ENCODE measurements around the gene RANBP6. TPM values are rescaled to one million over a fixed set of nuclear protein-coding genes. Genes with fewer than 3 reads are reported as not detected.

Gene RANBP6
- total RNA-seq, 6 experiments from 2014 or later, result 6.2 to 11.7 (median 8.4) TPM

DNA sequence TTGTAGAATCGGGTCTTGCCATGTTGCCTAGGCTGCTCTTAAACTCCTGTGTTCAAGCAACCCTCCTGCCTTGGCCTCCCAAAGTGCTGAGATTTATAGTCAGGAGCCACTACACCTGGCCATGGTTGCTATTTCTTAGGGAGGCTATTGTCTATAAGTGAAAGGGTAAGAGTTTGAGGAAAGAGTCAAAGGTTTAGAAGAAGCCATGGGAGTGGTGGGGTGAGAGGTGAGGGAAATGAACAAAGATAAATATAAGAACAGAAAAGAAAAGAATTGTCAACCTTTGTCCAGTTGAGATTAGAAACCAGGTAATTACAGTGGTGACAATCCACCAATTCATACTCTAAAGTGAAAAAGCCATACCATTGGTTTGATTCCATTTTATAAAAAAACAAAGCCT, 32.6 kb upstream of the RANBP6 start:
- no peaks in the 10 kb centered on the region for H3K36me3 ChIP-seq
- no peaks in the 10 kb centered on the region for H3K4me1 ChIP-seq
- intact Hi-C loops (cut with DNase I), result loop anchor here (10.0 kb wide), 2 partner anchors 153 to 163 kb away; partner anchors contain the start of gene MLANA (in 1 of the 2)
- no peak overlapping the region for H3K4me3 ChIP-seq
- ATAC-seq, result no peak
- no peak overlapping the region for H3K27ac ChIP-seq
- no peaks in the 10 kb centered on the region for H3K9me3 ChIP-seq
- 67% methylated on average over 1 of the region's 1 CpG for WGBS (ENCODE audit: insufficient coverage, low coverage, low lambda C conversion rate, missing lambda C conversion rate)
- TF ChIP-seq, protein P1, sequence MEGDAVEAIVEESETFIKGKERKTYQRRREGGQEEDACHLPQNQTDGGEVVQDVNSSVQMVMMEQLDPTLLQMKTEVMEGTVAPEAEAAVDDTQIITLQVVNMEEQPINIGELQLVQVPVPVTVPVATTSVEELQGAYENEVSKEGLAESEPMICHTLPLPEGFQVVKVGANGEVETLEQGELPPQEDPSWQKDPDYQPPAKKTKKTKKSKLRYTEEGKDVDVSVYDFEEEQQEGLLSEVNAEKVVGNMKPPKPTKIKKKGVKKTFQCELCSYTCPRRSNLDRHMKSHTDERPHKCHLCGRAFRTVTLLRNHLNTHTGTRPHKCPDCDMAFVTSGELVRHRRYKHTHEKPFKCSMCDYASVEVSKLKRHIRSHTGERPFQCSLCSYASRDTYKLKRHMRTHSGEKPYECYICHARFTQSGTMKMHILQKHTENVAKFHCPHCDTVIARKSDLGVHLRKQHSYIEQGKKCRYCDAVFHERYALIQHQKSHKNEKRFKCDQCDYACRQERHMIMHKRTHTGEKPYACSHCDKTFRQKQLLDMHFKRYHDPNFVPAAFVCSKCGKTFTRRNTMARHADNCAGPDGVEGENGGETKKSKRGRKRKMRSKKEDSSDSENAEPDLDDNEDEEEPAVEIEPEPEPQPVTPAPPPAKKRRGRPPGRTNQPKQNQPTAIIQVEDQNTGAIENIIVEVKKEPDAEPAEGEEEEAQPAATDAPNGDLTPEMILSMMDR (IDR thresholded peaks at IDR 0.05), result no peak
- no peak for TF ChIP-seq POLR2A (IDR thresholded peaks at IDR 0.05)
- H3K27me3 ChIP-seq, result no peaks in the 10 kb centered on the region
- DNase-seq, result no peak

DNA sequence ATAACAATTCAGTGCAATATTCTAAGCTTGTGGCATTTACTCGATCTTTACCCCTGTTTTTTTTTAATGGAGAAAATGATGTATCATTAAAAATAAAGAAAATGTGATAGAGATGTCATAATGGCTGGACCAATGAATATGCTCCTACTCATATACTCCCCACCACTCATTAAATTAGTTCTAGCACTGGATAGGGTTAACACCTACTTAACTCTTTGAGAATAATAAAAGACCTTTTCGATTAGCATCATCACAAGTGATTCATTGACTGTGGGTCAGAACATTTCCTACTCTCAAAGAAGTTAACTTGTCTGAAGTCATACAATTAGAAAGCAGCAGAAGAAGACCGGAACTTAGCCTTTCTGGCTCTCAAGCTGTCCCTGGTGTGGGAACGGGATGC, 31.6 kb upstream of the RANBP6 start:
- ATAC-seq (no peak), DNase-seq (no peak)
- 62% methylated on average over 4 of the region's 4 CpGs for WGBS (ENCODE audit: insufficient coverage, low coverage, low lambda C conversion rate, missing lambda C conversion rate)
- intact Hi-C loops (cut with DNase I), result loop anchor here (10.0 kb wide), 2 partner anchors 152 to 162 kb away; partner anchors contain the start of gene MLANA (in 1 of the 2)
- no peak overlapping the region for H3K4me3 ChIP-seq
- H3K36me3 ChIP-seq, result no peaks in the 10 kb centered on the region
- H3K4me1 ChIP-seq, result no peaks in the 10 kb centered on the region
- no peaks in the 10 kb centered on the region for H3K9me3 ChIP-seq
- no peaks in the 10 kb centered on the region for H3K27me3 ChIP-seq
- TF ChIP-seq, protein P1 (IDR thresholded peaks at IDR 0.05), result no peak
- TF ChIP-seq POLR2A (IDR thresholded peaks at IDR 0.05), result no peak
- H3K27ac ChIP-seq, result no peak overlapping the region

DNA sequence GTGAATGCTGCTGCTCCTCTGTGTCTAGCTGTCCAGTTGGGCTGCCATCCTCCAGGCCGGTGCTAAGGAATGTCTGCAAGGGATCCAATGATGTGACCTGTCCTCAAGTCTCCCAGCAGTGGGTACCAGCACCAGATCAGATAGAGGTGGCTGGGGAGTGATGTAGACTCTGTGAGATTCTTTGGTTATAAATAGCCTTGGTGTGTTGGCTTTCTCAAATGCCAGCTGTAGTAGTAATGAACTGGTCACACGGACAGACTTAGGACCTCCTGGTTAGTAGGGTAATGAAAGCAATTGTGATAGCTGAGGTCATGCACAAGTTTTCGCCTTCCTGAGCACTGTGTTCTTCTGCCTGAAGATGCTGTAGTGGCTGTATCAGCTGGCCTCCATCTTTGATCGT, 29.9 kb upstream of the RANBP6 start:
- Histone ChIP-seq H3K4me3 (no peak overlapping the region), H3K9me3 (no peaks in the 10 kb centered on the region), H3K27me3 (no peaks in the 10 kb centered on the region), H3K36me3 (no peaks in the 10 kb centered on the region), H3K27ac (no peak overlapping the region), H3K4me1 (no peaks in the 10 kb centered on the region)
- ATAC-seq, result no peak
- intact Hi-C loops (cut with DNase I), result loop anchor here (10.0 kb wide), 2 partner anchors 151 to 161 kb away; partner anchors contain the start of gene MLANA (in 1 of the 2)
- no peak for DNase-seq
- no peak for TF ChIP-seq POLR2A (IDR thresholded peaks at IDR 0.05)
- TF ChIP-seq, protein P1 (IDR thresholded peaks at IDR 0.05), result no peak
- WGBS (ENCODE audit: insufficient coverage, low coverage, low lambda C conversion rate, missing lambda C conversion rate), result 88% methylated on average over 3 of the region's 4 CpGs

DNA sequence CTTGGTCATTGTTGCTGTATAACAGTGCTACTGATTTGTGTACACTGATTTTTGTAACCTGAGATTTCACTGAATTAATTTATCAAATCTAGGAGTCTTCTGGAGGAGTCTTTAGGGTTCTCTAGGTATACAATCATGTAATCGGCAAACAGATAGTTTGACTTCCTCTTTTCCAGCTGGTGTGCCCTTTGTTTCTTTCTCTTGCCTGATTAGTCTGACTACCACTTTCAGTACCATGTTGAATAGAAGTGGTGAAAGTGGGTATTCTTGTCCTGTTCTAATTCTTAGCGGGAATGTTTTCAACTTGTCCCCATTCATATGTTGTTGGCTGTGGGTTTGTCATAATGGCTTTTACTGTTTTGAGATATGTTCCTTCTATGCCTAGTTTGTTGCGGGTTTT, 24.7 kb upstream of the RANBP6 start:
- no peaks in the 10 kb centered on the region for H3K36me3 ChIP-seq
- DNase-seq, result no peak
- intact Hi-C loops (cut with DNase I), result loop anchor here (10.0 kb wide), 2 partner anchors 145 to 155 kb away; partner anchors contain the start of gene MLANA (in 1 of the 2)
- ATAC-seq, result no peak
- H3K4me1 ChIP-seq, result no peaks in the 10 kb centered on the region
- H3K4me3 ChIP-seq, result no peak overlapping the region
- TF ChIP-seq, protein P1 (IDR thresholded peaks at IDR 0.05), result no peak
- TF ChIP-seq POLR2A (IDR thresholded peaks at IDR 0.05), result no peak
- no peaks in the 10 kb centered on the region for H3K27me3 ChIP-seq
- 72% methylated on average over 3 of the region's 3 CpGs for WGBS (ENCODE audit: insufficient coverage, low coverage, low lambda C conversion rate, missing lambda C conversion rate)
- H3K9me3 ChIP-seq, result no peaks in the 10 kb centered on the region
- H3K27ac ChIP-seq, result no peak overlapping the region

DNA sequence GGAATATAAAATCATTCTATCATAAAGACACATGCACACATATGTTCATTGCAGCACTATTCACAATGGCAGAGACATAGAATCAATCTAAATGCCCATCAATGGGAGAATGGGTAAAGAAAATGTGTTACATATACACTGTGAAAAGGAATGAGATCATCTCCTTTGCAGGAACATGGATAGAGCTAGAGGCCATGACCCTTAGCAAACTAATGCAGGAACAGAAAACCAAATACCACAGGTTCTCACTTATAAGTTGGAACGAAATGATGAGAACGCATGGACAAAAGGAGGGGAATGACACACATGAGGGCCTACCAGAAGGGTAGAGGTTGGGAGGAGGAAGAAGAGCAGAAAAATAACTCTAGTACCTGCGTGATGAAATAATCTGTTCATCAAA, 21.0 kb upstream of the RANBP6 start:
- TF ChIP-seq, protein P1 (IDR thresholded peaks at IDR 0.05), result no peak
- TF ChIP-seq POLR2A (IDR thresholded peaks at IDR 0.05), result no peak
- H3K4me3 ChIP-seq, result no peak overlapping the region
- no peaks in the 10 kb centered on the region for H3K4me1 ChIP-seq
- DNase-seq, result no peak
- 65% methylated on average over 2 of the region's 3 CpGs for WGBS (ENCODE audit: insufficient coverage, low coverage, low lambda C conversion rate, missing lambda C conversion rate)
- H3K27me3 ChIP-seq, result no peaks in the 10 kb centered on the region
- no peaks in the 10 kb centered on the region for H3K36me3 ChIP-seq
- no peak for ATAC-seq
- no peaks in the 10 kb centered on the region for H3K9me3 ChIP-seq
- intact Hi-C loops (cut with DNase I), result no loop called here
- H3K27ac ChIP-seq, result no peak overlapping the region

Data from right lobe of liver (tissue), 6 donors.